GM12872 (cell line): Measurements from ENCODE around the gene NIT1.

Source experiments
- TF ChIP-seq, protein P1 (sequence below): IDR thresholded peaks from 3 replicates; pipeline ENCODE4 v1.5.1; 2011; ENCODE audit warnings: low read depth, mild to moderate bottlenecking, low read length, moderate library complexity; ENCODE audit not compliant: insufficient read depth

Gene NIT1

GRCh38 chr1:161159913-161160243 lies 42.0 kb downstream of the NIT1 start:
- TF ChIP-seq, protein P1, sequence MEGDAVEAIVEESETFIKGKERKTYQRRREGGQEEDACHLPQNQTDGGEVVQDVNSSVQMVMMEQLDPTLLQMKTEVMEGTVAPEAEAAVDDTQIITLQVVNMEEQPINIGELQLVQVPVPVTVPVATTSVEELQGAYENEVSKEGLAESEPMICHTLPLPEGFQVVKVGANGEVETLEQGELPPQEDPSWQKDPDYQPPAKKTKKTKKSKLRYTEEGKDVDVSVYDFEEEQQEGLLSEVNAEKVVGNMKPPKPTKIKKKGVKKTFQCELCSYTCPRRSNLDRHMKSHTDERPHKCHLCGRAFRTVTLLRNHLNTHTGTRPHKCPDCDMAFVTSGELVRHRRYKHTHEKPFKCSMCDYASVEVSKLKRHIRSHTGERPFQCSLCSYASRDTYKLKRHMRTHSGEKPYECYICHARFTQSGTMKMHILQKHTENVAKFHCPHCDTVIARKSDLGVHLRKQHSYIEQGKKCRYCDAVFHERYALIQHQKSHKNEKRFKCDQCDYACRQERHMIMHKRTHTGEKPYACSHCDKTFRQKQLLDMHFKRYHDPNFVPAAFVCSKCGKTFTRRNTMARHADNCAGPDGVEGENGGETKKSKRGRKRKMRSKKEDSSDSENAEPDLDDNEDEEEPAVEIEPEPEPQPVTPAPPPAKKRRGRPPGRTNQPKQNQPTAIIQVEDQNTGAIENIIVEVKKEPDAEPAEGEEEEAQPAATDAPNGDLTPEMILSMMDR = no peak

GRCh38 chr1:161160671-161161145 lies 42.8 kb downstream of the NIT1 start:
- TF ChIP-seq, protein P1 = no peak

DNA sequence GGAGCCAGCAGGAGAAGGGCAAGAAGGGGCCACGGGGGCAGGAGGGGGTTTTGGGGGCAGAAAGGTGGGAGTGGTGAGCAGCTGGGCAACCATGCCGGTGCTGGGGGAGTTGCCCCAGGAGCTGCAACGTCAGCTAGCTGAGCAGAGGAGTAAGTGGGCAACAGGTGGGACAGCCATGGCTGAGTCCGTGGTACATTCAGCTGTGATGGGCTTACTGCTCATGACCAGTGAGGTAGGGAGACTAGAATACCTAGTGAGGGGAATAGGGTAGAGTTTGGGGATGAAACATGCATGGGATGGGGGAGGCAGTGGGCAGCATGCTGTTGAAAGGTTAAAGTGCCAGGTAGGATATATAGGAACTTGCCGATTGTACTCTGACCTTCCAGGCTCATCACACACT lies 43.7 kb downstream of the NIT1 start:
- TF ChIP-seq, protein P1 = no peak

DNA sequence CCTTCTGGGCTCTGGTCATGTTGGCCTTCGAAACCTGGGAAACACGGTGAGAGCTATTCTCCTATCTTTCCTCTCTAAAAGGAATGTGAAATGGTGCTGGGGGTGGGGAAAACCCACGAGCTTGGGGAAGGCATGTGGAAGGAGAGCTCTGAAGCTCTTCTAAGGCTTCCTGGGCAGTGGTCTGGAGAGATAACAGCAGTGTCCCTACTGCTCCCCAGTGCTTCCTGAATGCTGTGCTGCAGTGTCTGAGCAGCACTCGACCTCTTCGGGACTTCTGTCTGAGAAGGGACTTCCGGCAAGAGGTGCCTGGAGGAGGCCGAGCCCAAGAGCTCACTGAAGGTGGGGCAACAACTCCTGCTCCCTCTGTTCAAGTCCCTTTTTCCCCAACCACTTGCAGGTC lies 44.1 kb downstream of the NIT1 start:
- TF ChIP-seq, protein P1 = no peak

DNA sequence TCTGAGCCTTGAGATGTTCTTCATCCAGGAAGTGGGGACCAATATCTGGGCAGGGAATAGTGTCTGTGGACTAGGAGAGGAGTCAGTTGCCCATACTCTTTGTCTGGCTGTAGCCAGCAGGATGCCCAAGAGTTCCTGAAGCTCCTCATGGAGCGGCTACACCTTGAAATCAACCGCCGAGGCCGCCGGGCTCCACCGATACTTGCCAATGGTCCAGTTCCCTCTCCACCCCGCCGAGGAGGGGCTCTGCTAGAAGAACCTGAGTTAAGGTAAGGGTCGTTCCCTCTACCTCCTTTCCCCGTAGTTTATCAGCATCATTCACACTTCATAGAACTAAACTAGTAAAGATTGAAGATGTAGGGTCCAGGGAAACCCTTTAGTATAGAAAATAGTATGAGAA lies 44.9 kb downstream of the NIT1 start:
- TF ChIP-seq, protein P1 = no peak

DNA sequence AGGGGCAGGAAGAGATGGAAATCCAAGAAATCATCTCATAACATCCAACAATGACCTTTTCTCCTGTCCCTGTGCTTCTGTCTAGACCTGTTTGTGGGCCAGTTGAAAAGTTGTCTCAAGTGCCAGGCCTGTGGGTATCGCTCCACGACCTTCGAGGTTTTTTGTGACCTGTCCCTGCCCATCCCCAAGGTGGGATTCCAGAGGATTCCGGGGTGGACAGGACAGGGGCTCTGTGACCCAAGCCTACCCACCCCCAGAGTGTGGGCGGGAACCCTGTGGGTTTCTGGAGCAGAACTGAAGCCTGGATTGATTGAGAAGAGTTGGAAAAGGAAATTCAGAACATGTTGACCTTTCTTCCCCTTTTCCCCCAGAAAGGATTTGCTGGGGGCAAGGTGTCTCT lies 45.9 kb downstream of the NIT1 start:
- TF ChIP-seq, protein P1 = no peak

GRCh38 chr1:161164901-161165610 lies 47.2 kb downstream of the NIT1 start:
- TF ChIP-seq, protein P1 = no peak
